ENCODE measurements around the gene DGKB. TPM values are rescaled to one million over a fixed set of nuclear protein-coding genes. Genes with fewer than 3 reads are reported as not detected.

Gene DGKB
- total RNA-seq, 1 donor from 2014 or later, result 0.32 TPM

- Mint-ChIP-seq H3K27ac (ENCODE audit: unreplicated experiment) (no peak overlapping the region), H3K27me3 (ENCODE audit: unreplicated experiment) (no peaks in the 10 kb centered on the region), H3K4me1 (ENCODE audit: unreplicated experiment) (no peaks in the 10 kb centered on the region), H3K9me3 (ENCODE audit: unreplicated experiment) (no peaks in the 10 kb centered on the region), H3K36me3 (ENCODE audit: unreplicated experiment) (no peaks in the 10 kb centered on the region), H3K4me3 (ENCODE audit: unreplicated experiment) (no peak overlapping the region)
- TF ChIP-seq CTCF (IDR thresholded peaks at IDR 0.05), result no peak
- DNase-seq (ENCODE audit: extremely low spot score, unreplicated experiment), result no peak
These were observed 561.3 kb downstream of the DGKB start for GRCh38 chr7:14341200-14341775.

GRCh38 chr7:14340393-14341074 lies 562.0 kb downstream of the DGKB start:
- Mint-ChIP-seq H3K27me3 (ENCODE audit: unreplicated experiment) (no peaks in the 10 kb centered on the region), H3K9me3 (ENCODE audit: unreplicated experiment) (no peaks in the 10 kb centered on the region), H3K4me1 (ENCODE audit: unreplicated experiment) (no peaks in the 10 kb centered on the region), H3K4me3 (ENCODE audit: unreplicated experiment) (no peak overlapping the region), H3K27ac (ENCODE audit: unreplicated experiment) (no peak overlapping the region), H3K36me3 (ENCODE audit: unreplicated experiment) (no peaks in the 10 kb centered on the region)
- no peak for TF ChIP-seq CTCF (IDR thresholded peaks at IDR 0.05)
- no peak for DNase-seq (ENCODE audit: extremely low spot score, unreplicated experiment)

DNA sequence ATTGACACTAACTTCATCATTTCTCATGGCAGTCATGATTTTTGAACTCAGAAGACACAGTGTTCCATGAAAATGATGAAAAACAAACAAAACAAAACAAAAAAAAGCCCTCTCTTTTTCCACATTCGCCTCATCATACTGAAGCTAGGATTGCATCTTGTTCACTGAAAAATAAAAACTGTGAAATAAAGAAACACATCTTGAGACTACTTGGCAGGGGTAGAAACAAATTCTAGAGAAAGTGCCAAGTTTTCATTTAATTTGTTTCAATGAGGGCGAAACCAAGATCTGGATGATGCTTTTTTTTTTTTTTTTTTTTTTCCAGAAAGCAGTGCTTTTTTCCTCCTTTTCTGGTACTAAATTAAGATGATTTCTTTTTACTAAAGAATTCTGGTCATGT lies 562.7 kb downstream of the DGKB start:
- no peaks in the 10 kb centered on the region for H3K4me1 Mint-ChIP-seq (ENCODE audit: unreplicated experiment)
- H3K27ac Mint-ChIP-seq (ENCODE audit: unreplicated experiment), result no peak overlapping the region
- no peak for DNase-seq (ENCODE audit: extremely low spot score, unreplicated experiment)
- no peaks in the 10 kb centered on the region for H3K36me3 Mint-ChIP-seq (ENCODE audit: unreplicated experiment)
- TF ChIP-seq CTCF (IDR thresholded peaks at IDR 0.05), result no peak
- H3K9me3 Mint-ChIP-seq (ENCODE audit: unreplicated experiment), result no peaks in the 10 kb centered on the region
- no peak overlapping the region for H3K4me3 Mint-ChIP-seq (ENCODE audit: unreplicated experiment)
- H3K27me3 Mint-ChIP-seq (ENCODE audit: unreplicated experiment), result no peaks in the 10 kb centered on the region

GRCh38 chr7:14336256-14336655 lies 566.3 kb downstream of the DGKB start:
- Mint-ChIP-seq H3K27me3 (ENCODE audit: unreplicated experiment) (no peaks in the 10 kb centered on the region), H3K9me3 (ENCODE audit: unreplicated experiment) (no peaks in the 10 kb centered on the region), H3K4me1 (ENCODE audit: unreplicated experiment) (no peaks in the 10 kb centered on the region), H3K27ac (ENCODE audit: unreplicated experiment) (no peak overlapping the region), H3K36me3 (ENCODE audit: unreplicated experiment) (no peaks in the 10 kb centered on the region), H3K4me3 (ENCODE audit: unreplicated experiment) (no peak overlapping the region)
- no peak for TF ChIP-seq CTCF (IDR thresholded peaks at IDR 0.05)
- no peak for DNase-seq (ENCODE audit: extremely low spot score, unreplicated experiment)

- H3K4me3 Mint-ChIP-seq (ENCODE audit: unreplicated experiment), result no peak overlapping the region
- H3K9me3 Mint-ChIP-seq (ENCODE audit: unreplicated experiment), result no peaks in the 10 kb centered on the region
- H3K27ac Mint-ChIP-seq (ENCODE audit: unreplicated experiment), result no peak overlapping the region
- no peaks in the 10 kb centered on the region for H3K27me3 Mint-ChIP-seq (ENCODE audit: unreplicated experiment)
- no peak for TF ChIP-seq CTCF (IDR thresholded peaks at IDR 0.05)
- H3K36me3 Mint-ChIP-seq (ENCODE audit: unreplicated experiment), result no peaks in the 10 kb centered on the region
- H3K4me1 Mint-ChIP-seq (ENCODE audit: unreplicated experiment), result no peaks in the 10 kb centered on the region
- DNase-seq (ENCODE audit: extremely low spot score, unreplicated experiment), result no peak
These were observed 570.4 kb downstream of the DGKB start for GRCh38 chr7:14332155-14332554.

Measured in osteocyte (in vitro differentiated cells).